Caki2 (cell line): Measurements from ENCODE around the gene CSTF3. TPM values are rescaled to one million over a fixed set of nuclear protein-coding genes. Genes with fewer than 3 reads are reported as not detected.
"Not testable (repeated sequence)": the region's sequence is repeated elsewhere in the genome, so short reads cannot be mapped to it uniquely, and the experiment has no call there.

Experiments used
- DNase-seq: peaks from one replicate; pipeline ENCODE4 v3.0.0-alpha.2; 2015; ENCODE audit warnings: low read depth
- in situ Hi-C: cut with HindIII; loops from 2 replicates; pipeline ENCODE4 v1.10.0; 2016; ENCODE audit warnings: low sequenced_read_pairs, low pct_unique_long_range_greater_than_20kb, mixed read lengths
- total RNA-seq: library from RNA; depleted of rRNA; stranded (reverse); fragments of >200 nt; shearing (Covaris generic); gene quantifications from 2 replicates; pipeline ENCODE4 v1.2.3, GENCODE V29; 2014; ENCODE audit warnings: low replicate concordance

The CSTF3 gene
- total RNA-seq, 1 experiment from 2014 or later = 12.0 TPM

GRCh38 chr11:33059331-33060007 lies 101.8 kb downstream of the CSTF3 start:
- in situ Hi-C loops = no loop called here
- DNase-seq = no peak

GRCh38 chr11:33057284-33057683 lies 104.0 kb downstream of the CSTF3 start:
- no peak for DNase-seq
- in situ Hi-C loops = no loop called here

- no peak for DNase-seq
- in situ Hi-C loops = no loop called here
Measured at GRCh38 chr11:33055375-33055774, 105.9 kb downstream of the CSTF3 start.

- no peak for DNase-seq
- in situ Hi-C loops = no loop called here
Measured at GRCh38 chr11:33052231-33052630, 109.0 kb downstream of the CSTF3 start.

GRCh38 chr11:33049565-33050408 lies 111.5 kb downstream of the CSTF3 start:
- in situ Hi-C loops, DNase-seq: not testable (repeated sequence)

- DNase-seq, in situ Hi-C loops: not testable (repeated sequence)
Measured at GRCh38 chr11:33048701-33049100, 112.6 kb downstream of the CSTF3 start.

- in situ Hi-C loops = no loop called here
- no peak for DNase-seq
Measured at GRCh38 chr11:33045551-33046255, 115.6 kb downstream of the CSTF3 start.

- in situ Hi-C loops = no loop called here
Measured at GRCh38 chr11:33044285-33044756, 117.0 kb downstream of the CSTF3 start.

GRCh38 chr11:33043221-33043830 lies 118.0 kb downstream of the CSTF3 start:
- in situ Hi-C loops = no loop called here
- DNase-seq = no peak

More at GRCh38 chr11:33044285-33044756, 117.0 kb downstream of the CSTF3 start:
- no peak for DNase-seq

- in situ Hi-C loops = no loop called here
- DNase-seq = no peak
Measured at GRCh38 chr11:33040862-33041453, 120.3 kb downstream of the CSTF3 start.

- no peak for DNase-seq
- in situ Hi-C loops = no loop called here
Measured at GRCh38 chr11:33040033-33040861, 121.0 kb downstream of the CSTF3 start.

- peak; percentile 91 for DNase-seq
- in situ Hi-C loops = no loop called here
Measured at GRCh38 chr11:33039274-33040032, 121.8 kb downstream of the CSTF3 start, which contains the start of gene TCP11L1. Gene TCP11L1 (plus strand): TSS chr11:33039572. CDS start chr11:33043774, 4,202 bp downstream.

GRCh38 chr11:33035011-33035410 lies 126.3 kb downstream of the CSTF3 start:
- in situ Hi-C loops = no loop called here
- no peak for DNase-seq
